Activated T-helper 1 cell treated with anti-CD3 and anti-CD28 coated beads, Interleukin-2, amount 50 U/mL, for 16 hours (primary cell): ENCODE measurements around the gene ARHGAP26.
"Not testable (repeated sequence)": the region's sequence is repeated elsewhere in the genome, so short reads cannot be mapped to it uniquely, and the experiment has no call there.

Experiments used
- DNase-seq, 2 donors: peaks; one replicate each; pipeline ENCODE4 v3.0.0-alpha.2; 2020; ENCODE audit warnings: low read depth in 1 of 2, low spot score in 1 of 2

ARHGAP26 gene

DNA sequence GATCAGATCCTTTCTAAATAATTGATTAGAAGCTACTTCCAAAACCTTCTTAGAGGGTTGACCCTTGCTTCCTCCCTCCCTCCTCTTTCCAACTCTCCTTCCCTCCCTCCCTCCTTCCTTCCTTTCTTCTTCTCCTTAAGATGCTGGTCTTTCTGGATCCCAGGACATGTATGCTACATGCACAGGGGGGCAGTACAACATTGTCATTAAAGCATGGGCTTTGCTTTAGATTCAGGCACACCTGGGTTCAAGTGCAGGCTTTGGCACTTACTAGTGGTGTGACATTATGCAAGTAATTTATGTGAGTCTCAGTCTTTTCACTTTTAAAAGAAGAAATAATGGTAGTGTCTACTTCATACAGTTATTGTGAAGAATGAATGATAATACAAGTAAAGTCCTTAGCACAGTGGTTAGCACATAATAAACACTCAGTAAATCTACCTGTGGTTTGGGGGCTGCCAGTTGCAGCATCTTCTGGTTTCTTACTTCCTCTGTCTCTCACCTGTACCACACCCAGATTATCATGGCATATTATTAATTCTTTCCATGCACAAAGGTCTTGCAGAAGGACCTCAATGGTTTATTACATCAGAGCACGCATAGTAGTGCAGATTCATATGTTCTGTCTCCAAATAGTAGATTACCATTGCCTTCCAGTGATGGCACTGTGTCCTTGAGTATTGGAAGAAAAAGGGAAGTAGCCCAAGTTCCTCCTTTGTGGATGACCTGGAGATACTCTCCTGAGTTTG is 154.1 kb downstream of the ARHGAP26 start:
- DNase-seq, result no peak

DNA sequence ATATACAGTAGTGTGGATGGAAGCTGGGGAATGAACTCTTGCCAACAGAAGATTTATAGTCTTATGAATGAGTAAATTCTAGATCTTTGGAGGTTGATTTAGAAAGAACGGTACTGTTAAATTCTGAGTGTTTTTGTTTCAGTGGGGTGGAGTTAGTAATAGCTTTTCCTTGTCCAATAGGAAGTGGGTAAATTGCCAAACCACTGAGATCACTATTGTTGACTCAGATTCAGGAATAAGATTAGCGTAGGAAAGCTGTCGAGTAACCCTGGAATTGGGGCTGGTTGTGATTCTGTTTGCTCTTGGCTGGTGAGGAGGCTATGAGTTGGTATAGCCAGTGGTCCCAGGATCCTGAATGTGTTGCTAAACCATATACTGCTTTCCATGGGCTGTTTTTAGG is 155.6 kb downstream of the ARHGAP26 start:
- DNase-seq, result no peak

DNA sequence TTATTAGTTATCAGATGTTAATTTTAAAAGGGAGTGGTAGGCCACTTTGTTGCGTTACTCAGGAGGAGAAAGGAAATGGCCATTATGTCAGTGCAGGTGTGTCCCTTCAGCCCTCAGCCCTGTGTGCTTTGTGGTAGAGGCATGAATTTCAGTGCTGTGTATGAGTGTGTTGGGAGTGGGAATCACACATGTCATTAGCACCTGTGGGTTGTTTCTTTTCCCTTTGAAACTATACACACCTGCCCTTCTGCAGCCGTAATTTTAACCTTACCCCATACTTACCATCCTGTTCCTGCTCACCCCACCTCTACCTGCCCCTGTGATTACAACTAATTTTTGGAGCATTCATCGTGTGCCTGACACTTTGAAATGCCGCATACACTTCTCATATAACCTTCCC is 156.4 kb downstream of the ARHGAP26 start:
- DNase-seq, result no peak

DNA sequence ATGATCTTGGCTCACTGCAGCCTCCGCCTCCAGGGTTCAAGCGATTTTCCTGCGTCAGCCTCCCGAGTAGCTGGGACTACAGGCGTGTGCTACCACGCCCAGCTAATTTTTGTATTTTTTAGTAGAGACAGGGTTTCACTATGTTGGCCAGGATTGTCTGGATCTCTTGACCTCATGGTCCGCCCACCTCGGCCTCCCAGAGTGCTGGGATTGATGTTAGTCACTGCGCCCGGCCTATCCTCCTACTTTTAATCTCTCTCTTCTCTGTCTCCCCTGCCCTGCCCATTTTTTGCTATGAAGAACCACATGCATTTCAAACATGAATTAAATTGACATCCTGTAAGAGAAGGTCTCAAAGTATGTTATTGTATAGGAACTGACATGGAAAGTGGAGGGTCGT is 158.8 kb downstream of the ARHGAP26 start:
- DNase-seq, result not testable (repeated sequence)

DNA sequence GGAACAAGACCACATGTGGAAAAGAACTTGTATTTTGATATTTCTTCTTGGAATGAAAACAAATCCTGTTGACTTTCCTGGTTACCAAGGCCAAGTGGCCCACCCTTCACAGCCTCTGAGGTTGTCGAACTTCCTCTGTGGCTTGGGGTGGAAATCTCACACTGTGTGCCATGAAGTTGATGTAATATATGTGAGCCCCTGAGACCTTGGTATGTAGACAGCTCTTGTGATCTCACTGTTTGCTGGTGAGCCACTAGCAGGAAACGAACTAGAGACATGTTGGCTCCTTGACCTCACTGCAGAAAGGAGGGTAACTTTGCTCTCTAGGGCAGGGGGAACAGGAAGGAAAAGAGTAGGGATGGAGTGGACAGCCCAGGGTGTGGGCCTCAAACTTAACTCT is 159.4 kb downstream of the ARHGAP26 start:
- no peak for DNase-seq

DNA sequence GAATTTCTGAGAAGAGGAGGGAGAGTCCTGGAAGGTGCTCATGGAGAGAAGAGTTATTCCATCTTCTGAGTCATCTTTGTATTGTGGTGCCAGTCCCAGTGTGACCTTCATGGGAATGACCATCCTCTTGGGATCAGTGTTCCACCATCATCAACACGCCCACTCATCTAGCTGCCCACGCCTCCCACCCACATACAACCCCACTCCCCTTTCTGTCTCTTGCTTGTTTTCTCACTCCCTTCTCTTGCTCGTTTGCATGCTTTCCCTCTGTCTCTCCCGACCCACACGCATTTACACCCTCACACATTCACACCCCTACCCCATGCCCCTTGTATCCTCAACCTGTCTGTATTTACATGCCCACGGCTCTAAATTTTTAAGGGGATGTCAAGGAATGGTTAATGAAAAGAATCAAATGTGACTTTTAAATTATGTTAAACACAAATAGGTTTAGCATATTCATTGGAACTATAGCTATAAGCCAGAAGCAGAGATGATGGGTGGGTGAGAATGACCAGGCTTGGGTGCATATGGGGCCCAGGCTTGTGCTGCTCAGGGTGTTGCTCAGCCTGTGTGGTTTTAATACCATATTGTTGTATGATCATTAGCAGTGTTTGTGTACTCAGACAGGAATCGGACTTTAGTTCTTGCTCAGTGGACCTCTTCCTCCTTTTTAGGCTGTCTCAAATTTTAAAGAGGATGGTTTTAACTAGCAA is 160.4 kb downstream of the ARHGAP26 start:
- DNase-seq, result no peak

DNA sequence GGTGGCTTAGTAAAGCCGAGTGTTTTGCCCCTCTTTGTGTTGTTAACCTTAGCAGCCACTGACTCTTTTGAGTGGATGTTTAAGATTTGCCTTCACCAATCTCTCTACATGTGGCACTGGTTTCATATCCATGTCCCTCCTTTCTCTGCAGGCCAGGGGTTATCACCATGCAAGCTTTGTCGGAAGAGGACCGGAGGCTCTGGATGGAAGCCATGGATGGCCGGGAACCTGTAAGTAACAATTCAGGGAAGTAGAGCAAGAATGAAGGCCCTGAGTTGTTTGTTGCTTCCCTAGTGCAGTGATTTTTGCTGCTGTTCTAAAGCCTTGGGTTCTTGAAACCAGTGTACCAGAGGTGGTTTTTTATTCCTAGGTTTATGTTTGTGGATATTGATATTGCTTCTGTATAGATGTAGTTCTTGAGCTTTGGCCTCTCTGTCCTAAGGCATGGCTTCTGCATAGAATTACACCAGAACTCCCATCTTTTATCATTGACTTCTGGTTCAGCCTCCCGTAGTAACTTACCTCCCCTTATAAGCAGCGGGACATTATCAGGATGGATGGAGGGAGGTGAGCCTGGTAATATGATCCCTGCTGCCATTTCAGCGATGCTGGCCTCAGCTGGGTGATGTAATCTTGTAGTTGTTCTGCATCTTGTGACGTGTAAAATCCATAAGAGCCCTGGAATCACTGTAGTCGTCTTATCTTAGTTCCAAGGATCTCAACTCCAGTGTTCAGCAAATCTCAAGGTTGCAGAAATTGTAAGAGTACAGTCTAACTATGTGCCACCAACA is 161.9 kb downstream of the ARHGAP26 start:
- DNase-seq, result no peak

DNA sequence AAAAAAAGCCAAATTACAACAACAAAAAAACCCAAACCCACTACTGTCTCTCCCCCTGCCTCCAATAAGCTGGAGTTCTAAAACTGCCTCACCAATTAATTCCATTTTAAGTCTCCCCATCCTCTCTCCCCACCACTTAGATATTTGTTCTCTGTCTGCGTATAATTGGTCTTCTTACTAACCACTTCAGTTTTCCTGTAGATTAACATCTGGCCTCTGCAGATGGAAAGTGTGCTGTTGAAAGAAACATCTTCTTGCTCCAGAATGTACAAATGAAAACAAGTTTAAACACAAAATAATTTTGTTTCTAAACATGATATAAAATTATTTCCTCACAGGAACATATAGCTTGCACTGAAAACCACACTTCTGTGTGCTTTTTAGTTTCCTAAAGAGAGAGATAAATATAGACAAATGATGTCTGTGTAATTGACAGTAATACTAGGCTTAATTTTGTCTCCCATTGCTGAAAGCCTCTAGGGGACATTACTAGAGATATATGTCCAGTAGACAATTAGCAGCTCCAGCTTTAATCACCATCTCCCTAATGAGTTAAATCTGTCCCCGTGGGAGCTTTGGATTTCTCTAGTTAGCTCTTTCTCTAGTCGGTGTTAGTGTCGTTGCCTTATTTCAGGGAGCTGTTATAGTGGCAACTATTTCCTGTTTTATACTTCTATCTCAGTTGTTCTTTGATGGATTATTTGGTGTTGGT is 164.0 kb downstream of the ARHGAP26 start:
- no peak for DNase-seq

DNA sequence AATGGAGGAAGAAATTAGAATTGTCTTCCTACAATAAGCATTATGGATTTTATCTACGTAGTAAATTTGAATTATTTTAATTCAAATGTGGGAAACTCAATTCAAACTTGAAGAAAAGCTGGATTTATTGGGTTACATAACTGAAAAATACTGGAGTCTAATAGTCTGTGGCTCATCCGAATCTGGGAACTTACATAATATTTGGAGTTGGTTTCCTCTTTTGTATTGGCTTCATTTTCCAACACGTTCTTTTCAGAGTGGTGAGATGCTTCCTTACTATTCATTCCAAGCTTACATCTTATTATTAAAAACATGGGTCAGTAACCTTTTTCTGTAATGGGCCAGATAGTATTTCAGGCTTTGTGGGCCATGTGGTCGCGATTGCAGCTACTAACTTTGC is 164.8 kb downstream of the ARHGAP26 start:
- DNase-seq, result no peak

DNA sequence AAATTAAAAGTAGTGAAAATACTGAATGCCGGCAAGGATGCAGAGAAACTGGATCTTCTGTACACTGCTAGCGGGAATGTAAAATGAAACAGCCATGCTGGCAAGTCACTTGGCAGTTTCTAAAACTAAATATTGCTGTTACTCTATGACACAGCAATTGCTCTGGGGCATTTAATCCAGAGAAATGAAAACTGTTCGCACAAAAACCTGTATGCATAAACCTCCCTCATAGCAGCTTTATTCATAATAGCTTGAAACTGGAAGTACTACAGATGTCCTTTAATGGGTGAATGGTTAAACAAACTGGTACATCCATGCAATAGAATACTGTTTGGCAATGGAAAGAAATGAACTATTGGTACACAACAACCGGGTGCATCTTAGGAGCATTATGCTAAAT is 167.2 kb downstream of the ARHGAP26 start:
- no peak for DNase-seq

DNA sequence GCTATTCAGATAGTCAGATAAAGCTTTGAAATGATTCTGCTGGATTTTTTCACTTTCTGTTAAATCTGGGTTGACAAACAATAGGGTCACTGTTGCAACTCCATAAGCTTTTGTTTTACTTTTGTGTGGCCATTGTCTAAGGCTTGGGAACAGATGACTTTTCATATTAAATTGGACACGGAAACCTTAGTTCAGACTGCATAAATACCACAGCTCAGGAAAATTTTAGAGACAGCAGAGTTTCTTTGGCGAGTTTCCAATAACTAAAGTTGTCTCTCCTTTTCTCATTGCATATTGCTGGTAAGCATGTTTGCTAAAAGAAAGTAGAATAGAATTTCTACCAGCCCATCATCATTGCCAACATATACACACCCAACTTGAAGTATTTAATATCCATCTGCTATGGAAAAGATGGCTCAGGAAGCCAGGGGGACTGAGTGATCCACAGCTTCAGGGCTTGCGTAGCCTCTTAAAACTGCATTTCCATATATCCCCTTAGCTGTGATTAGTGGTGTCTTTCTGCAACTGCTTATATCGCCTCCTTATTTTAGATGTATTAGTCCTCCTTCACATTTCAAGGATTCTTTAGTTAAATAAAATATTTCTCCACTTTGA is 168.2 kb downstream of the ARHGAP26 start:
- no peak for DNase-seq

DNA sequence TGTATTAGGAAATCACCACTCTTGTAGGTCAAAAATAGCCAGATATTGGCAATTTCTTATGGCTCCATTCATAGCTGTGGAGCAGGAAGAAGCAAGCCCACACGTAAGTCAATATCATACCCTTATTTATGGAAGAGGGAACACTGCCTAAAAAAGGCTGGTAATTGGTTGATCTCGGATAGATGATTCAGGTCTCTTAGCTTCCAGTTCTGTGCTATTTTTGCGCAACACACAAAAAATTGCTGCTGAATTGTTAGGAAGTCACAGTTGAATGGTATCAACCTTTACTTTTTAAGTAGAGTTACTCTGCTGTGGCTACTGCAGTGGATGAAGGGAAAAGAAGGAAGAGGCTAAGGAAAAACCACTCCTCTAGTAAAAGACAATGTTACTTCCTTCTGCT is 168.8 kb downstream of the ARHGAP26 start:
- DNase-seq, result no peak

DNA sequence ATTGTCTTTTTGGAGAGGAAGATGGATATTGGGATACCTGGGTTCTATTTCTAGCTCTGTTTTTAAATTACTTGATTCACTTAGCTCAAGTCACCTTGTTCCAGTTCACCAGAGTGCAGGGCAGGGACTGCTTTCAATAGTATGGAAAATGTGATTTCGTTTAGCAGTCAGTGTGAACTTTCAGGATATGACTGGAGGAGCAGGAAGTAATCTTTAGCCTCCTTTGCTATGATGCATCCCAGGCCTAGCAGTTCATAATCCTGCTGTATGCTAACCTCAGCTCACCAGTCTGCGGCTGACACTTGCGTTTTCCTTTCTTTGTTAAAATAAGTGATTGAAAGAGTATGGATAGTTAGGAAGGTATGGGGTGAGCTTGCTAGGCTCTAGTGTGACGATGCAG is 169.7 kb downstream of the ARHGAP26 start:
- no peak for DNase-seq

DNA sequence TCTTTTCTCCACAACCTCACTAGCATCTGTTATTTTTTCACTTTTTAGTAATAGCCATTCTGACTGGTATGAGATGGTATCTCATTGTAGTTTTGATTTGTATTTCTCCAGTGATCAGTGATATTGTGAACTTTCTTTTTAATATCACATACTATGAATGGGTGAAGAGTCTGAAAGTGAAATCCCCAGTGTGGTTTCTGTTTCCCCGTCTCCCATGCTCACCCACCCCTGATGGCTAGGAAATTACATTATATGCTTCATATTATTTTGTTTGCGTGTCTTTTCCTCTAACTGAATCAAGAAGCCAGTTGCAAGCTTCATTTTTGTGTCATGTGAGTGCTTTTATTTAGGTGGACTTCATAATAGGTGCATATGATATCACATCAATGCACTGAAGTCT is 171.1 kb downstream of the ARHGAP26 start:
- no peak for DNase-seq

DNA sequence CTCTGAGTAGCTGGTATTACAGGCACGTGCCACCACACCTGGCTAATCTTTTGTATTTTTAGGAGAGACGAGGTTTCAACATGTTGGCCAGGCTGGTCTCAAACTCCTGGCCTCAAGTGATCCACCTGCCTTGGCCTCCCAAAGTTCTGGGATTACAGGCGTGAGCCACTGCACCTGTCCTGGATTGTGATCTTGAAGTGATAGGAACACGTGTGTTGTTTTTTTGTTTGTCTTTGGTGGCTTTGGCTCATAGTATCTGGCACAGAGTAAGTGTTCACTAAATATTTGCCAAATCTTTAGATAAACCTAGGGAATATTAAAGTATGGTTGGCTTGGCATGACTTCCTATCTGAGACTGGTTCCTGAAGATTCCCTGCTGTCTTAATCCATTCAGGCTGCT is 172.7 kb downstream of the ARHGAP26 start:
- DNase-seq, result no peak

DNA sequence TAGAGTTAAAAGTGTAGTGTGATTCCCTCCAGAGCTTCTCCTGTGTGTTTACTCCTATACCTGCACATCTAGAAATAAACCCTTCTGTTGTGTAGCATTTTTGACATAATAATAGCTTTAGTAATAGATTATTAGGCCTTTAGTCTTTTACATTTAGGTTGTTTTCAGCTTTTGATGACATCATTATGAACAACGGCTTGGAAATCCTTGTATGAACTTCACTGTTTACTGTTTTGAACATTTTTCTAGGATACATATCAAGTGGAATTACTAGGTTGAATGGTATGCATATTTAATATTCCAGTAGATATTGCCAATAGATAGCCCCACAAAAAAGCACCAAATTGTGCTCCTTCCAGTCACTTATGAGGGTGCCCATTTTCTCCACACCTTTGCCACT is 174.0 kb downstream of the ARHGAP26 start:
- DNase-seq, result no peak

DNA sequence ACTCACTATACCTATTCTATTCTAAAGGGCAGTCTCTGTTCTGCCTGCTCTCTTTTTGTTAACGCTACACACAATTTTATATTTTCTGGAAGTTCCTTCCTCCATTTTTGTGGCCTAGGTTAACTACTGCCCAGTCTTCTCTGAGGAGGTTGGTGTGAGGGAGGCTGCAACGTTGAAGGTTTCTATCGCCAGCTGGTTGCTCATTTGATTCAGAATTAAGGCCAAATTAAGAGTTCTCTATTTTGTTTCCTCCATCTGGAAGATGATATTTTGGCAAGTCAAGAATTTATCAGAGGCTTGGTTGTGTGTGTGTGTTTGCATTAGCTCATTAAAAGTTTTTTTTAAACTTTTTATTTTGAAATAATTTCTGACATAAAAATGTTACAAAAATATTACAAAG is 175.1 kb downstream of the ARHGAP26 start:
- no peak for DNase-seq

DNA sequence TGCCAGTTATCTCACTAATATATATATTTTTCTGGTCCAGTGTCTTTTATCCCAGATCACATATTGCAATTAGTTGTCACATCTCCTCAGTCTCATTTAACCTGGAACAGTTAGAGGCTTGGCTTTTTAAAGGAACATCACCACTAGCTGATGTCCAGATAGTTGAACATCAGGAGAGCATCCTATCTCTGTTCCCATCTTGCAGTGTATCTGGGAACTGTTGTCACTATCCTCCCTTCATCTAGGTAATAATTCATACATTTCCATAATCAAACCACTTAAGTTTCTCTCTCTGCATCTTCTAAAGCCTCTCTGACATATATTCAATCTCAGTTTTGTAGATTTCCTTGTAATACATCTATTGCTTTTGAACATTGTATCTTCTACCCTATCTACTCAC is 175.7 kb downstream of the ARHGAP26 start:
- no peak for DNase-seq

DNA sequence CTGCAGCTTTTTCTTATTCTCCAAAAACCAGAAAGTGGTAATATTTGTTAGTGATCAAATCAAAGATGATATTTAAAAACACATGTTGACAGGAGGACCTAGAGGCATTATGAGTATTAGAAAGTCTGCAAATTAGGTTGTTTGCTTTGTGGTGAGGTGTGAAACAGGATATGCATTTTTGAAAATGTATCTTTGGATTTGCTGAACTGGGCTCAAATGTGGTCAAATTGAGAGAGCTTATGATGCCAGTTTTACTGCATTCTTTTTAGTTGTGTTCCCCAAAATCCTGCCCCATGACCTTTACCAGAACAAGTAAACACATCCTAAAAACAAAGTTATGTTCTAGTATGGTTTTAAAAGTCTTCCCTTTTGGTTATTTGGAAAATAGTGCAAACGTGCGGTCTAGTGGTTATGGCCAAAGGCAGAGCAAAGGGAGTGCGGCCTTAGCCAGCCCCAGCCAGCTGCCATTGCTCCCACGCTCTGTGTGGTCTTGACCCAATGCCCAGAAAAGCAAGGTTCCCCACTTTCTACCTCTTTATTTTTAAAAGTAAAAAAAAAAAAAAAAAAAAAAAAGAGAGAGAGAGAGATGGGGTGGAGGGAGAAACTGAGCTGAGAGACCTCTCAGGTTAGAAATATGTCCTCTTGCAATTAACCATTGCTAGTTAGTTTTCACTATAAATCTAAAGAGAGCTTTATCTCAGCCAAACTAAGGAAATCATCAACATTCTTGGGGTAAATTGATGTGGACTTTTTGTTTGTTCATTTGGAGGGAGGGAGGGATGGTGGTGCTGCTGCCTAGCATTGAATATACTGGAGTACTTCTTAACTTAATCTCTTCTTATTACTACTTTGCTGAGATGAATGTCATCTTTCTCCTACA is 176.6 kb downstream of the ARHGAP26 start:
- DNase-seq, result no peak

DNA sequence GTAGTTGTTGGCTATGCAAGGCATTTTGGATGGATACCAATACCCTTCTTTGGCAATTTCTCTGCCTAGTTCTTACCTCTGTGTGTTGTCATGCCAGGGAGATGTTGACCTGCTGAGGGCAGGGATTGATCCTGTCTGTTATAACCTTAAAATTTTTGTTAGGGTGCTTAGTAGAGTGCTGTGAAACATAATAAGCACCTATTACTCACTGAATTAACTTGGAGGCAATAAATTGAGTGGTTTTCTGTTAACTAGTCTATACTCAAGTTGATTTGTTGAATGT is 177.2 kb downstream of the ARHGAP26 start:
- no peak for DNase-seq
